Activated gamma-delta T cell (primary cell): ENCODE results near the gene SUPT3H.

Experiments used
- DNase-seq: peaks from one replicate; lab custom pipeline; 2025; lab: John Stamatoyannopoulos, UW

The SUPT3H gene

GRCh38 chr6:44841829-44842228, 535.9 kb downstream of the SUPT3H start:
- DNase-seq: no peak

GRCh38 chr6:44837741-44838140, 540.0 kb downstream of the SUPT3H start:
- no peak for DNase-seq

DNA sequence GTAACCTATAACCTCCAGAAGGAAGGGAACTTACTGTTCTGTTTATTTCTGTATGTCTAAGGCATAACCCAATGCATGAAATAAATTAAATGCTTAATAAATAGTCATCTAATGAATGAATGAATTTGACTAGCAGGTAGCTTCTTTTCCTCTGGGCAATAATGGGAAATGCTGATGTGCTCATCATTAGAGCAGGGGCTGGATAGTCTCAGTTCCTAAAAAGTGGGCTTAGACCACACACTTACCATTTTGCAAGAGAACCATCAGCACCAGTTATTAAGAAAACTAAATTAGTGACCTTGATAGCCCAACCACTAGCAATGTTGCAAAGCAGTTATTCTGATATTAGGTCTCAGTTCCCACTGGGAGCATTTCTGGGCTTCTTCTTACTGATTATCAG, 540.5 kb downstream of the SUPT3H start:
- no peak for DNase-seq

GRCh38 chr6:44833248-44833647, 544.5 kb downstream of the SUPT3H start:
- DNase-seq: no peak

- DNase-seq: no peak
Measured at GRCh38 chr6:44831002-44831610, 546.6 kb downstream of the SUPT3H start.

- DNase-seq: no peak
Measured at GRCh38 chr6:44829836-44830235, 547.9 kb downstream of the SUPT3H start.

GRCh38 chr6:44828780-44829179, 549.0 kb downstream of the SUPT3H start:
- no peak for DNase-seq

- DNase-seq: no peak
Measured at GRCh38 chr6:44826025-44826676, 551.6 kb downstream of the SUPT3H start.

DNA sequence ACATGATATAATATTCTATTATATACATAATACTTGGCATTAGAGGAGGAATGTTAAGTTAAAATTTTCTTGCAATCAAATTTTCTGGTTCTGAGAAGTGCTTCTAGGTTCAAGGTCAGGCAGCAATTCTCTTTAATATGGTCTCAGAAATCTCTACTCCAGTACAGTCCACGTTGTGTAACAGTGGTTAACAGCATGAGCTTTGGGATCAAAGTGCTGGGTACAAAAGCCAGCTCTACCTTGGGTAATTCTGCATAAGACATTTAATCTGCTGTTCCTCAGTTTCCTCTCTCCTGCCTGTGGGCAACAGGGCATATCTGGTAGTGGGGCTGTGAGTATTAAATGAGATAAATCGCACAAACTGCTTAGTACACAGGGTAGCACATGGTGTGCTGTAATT, 552.5 kb downstream of the SUPT3H start:
- no peak for DNase-seq

DNA sequence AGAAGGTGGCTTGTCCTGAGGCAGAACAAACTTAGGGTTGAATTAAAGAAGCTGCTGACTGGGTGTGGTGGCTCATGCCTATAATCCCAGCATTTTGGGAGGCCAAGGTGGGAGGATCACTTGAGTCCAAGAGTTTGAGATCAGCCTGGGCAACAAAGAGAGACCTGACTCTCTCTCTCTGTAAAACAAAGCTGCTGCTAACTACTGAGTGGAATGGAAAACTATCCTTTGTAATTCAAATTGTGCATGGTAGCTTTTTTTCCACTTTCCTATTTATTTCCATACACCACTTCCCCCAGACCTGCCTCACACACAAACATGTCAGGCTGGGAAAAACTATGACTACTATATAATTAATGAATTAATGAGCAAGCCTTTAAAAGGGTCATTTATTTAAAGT, 553.2 kb downstream of the SUPT3H start:
- DNase-seq: no peak

DNA sequence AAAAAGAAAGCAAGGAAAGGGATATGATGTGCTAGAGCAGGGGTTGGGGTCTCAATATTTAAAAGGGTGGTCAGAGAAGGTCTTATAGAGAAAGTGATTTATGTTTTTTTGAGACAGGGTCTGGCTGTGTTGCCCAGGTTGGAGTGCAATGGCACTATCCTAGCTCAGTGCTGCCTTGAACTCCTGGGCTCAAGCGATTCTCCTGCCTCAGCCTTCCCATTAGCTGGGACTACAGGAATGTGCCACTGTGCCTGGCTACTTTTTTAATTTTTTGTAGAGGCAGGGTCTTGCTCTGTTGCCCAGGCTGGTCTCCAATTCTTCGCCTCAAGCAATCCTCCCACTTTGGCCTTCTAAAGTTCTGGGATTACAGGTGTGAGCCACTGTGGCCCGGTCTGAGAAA, 557.0 kb downstream of the SUPT3H start:
- no peak for DNase-seq

DNA sequence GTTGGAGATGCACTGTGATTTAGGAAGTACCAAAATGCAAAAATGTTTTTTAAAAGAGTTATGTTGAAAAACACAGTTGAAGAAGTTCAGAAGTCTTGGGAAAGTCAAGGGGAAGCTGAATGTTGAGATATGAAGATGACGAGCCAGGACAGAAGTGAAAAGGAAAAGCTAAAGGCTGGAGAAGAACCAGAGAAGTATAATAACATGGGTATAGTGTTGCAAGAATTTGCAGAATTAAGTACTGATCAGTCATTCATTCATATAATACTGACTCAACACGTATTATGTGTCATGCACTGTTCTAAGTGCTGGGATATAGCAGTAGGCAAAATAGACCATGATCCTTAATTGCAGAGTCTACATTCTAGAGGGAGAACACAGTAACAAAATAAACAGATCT, 557.4 kb downstream of the SUPT3H start:
- no peak for DNase-seq

DNA sequence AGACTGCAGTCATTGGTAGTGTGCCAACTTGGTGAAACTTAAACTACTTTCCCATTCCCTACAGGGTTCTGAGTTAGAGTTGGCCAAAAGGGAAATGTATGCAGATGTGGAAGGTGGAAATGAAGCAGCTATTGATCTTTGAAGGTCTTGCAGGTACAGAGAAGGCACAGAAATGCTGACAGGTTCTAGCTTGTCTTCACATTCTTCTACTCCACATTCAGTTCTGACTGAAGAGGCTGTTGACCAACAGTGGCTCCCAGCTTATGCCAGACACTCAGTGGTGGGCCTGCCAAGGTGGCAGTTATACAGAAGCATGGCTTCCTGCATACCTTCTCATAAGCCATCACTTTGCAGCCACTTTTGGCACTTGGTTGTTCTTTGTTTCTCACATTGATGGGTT, 566.3 kb downstream of the SUPT3H start:
- DNase-seq: no peak

DNA sequence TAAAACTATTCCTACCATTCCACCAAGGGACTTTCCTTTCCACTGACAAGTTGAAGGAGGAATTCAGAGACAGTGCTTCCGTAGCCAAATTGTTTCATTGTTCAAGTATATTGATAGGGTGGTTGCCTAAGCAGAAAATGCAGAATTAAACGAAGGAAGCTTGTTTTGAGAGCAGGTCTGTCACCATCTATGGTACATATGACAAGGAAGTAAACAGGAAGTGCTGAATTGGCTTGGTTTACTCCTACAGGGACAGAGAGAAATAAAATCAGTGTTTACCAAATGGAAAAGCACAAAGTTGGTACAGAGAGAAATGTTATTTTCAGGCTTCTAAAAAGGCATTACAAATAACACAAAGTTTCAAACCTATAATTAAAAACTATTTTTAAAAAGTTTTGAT, 568.5 kb downstream of the SUPT3H start:
- no peak for DNase-seq

DNA sequence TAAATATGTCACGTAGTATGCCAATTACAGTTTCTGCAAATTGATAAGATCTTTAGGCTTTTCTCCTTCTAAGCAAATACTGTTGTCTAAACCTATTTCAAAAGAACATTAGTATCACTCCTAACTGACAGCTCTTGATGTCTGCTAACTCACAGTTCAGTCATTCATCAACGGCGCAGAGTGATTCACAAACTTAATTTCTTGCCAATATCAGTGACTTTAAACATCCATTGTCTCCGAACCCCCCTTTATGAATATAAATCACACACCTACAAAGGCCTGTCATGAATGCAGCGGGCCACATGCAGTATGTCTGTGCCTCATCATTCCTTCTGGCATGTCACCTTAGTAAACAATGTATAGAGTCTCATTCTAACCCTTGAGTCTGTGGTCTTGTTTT, 569.6 kb downstream of the SUPT3H start:
- DNase-seq: no peak

DNA sequence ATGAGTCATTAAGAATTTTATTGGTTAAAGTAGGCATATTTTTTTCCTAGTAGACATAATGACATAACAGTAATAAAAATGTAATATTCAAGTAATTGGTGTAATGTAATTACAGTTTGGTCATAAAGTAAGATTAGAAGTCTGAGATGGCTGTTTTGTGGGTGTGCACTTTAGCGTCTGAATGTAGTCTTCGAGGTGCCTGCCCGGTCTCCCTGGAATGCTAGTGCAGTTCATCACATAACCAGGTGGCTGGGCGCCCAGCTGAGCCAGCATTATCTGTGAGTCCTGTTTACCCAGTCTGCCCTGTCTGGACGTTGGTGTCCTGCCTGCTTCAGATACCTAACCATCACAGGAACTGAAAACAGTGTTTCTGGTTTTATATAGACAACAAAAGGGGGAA, 571.1 kb downstream of the SUPT3H start:
- no peak for DNase-seq

GRCh38 chr6:44805238-44805846, 572.4 kb downstream of the SUPT3H start:
- no peak for DNase-seq

- no peak for DNase-seq
Measured at GRCh38 chr6:44804546-44805159, 573.1 kb downstream of the SUPT3H start.

DNA sequence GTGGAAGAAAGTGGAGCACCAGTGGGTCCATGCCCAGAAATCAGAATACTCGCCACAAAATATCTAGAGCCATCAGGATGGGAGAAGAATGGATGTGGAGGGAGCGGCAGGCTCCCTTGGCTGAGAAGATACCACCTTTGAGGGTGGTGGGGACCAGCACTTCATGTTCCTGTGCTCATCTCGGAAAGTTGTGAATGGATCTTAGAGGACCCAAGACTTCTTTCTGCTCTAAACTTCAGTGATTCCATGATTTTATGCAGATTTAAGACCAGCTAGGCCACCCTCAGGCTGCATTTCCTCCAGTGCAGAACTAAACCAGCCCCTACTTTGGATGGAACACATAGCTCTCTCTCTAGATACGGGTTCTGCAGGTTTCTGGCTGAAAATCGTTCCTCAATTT, 573.7 kb downstream of the SUPT3H start:
- no peak for DNase-seq

GRCh38 chr6:44800784-44801592, 576.7 kb downstream of the SUPT3H start:
- no peak for DNase-seq

DNA sequence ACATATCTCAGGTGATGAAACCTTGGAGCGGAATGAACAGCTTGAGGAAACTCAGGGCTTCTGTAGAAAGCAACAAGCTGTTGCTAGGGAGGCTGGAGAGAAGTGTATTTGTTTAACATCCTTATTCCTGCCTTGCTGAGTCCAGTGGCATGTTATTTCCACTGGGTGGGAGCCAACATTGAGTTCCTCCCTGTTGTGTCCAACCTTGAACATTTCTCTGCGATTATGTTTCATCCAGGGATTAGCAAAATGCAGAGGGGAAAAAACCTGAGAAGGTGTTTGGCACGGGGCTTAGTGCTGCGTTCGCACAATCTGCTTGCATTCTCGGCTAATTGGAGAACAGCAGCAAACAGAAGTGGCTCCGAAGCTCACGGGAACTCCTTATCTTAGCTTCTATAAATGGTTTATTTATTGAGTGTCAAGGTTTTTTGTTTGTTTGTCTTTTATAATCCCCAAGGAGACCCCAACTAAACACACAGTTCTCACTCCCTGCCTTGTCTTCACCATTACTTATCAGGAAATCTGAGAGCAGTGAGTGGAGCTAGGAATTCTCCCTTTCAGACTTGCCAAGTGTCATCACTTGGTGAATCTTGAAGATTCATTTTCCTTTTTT, 577.5 kb downstream of the SUPT3H start:
- DNase-seq: no peak

- no peak for DNase-seq
Measured at GRCh38 chr6:44797746-44798145, 580.0 kb downstream of the SUPT3H start.
